ENCODE results near the gene RBM14.
"Not testable (repeated sequence)": the region's sequence is repeated elsewhere in the genome, so short reads cannot be mapped to it uniquely, and the experiment has no call there.

Gene RBM14

GRCh38 chr11:66616379-66617154 lies at the start of gene RBM14:
Gene RBM14, plus strand, starts transcription at chr11:66616630. Its CDS starts 91 bp downstream, at chr11:66616721.
- peak; percentile 97 to 98 (median 97) for DNase-seq (ENCODE audit: low read depth in 3 of 3)

- DNase-seq (ENCODE audit: low read depth in 3 of 3): no peak
Measured at GRCh38 chr11:66567787-66568123, 48.7 kb upstream of the RBM14 start.

- DNase-seq (ENCODE audit: low read depth in 3 of 3): peak; percentile 31 to 73 (median 51)
Measured at GRCh38 chr11:66568124-66568916, 48.1 kb upstream of the RBM14 start, which contains the start of gene CTSF. Gene CTSF, minus strand, starts transcription at chr11:66568606. Its CDS starts 120 bp downstream, at chr11:66568486.

GRCh38 chr11:66569076-66569475 lies 47.4 kb upstream of the RBM14 start:
- no peak for DNase-seq (ENCODE audit: low read depth in 3 of 3)

GRCh38 chr11:66570079-66570849 lies 46.2 kb upstream of the RBM14 start:
- DNase-seq (ENCODE audit: low read depth in 3 of 3): no peak

GRCh38 chr11:66570850-66571180 lies 45.6 kb upstream of the RBM14 start:
- no peak for DNase-seq (ENCODE audit: low read depth in 3 of 3)

- DNase-seq (ENCODE audit: low read depth in 3 of 3): peak; percentile 73 to 85 (median 74)
Measured at GRCh38 chr11:66579017-66579606, 37.3 kb upstream of the RBM14 start.

GRCh38 chr11:66580803-66581202 lies 35.6 kb upstream of the RBM14 start:
- DNase-seq (ENCODE audit: low read depth in 3 of 3): no peak

- no peak for DNase-seq (ENCODE audit: low read depth in 3 of 3)
Measured at GRCh38 chr11:66581261-66581660, 35.2 kb upstream of the RBM14 start.

- not testable (repeated sequence) for DNase-seq (ENCODE audit: low read depth in 3 of 3)
Measured at GRCh38 chr11:66582565-66583147, 33.8 kb upstream of the RBM14 start.

GRCh38 chr11:66585447-66585846 lies 31.0 kb upstream of the RBM14 start:
- not testable (repeated sequence) for DNase-seq (ENCODE audit: low read depth in 3 of 3)

GRCh38 chr11:66586136-66586535 lies 30.3 kb upstream of the RBM14 start:
- DNase-seq (ENCODE audit: low read depth in 3 of 3): no peak

- not testable (repeated sequence) for DNase-seq (ENCODE audit: low read depth in 3 of 3)
Measured at GRCh38 chr11:66589315-66589714, 27.1 kb upstream of the RBM14 start.

GRCh38 chr11:66589996-66590675 lies 26.3 kb upstream of the RBM14 start:
- no peak for DNase-seq (ENCODE audit: low read depth in 3 of 3)

- DNase-seq (ENCODE audit: low read depth in 3 of 3): no peak
Measured at GRCh38 chr11:66591175-66591574, 25.3 kb upstream of the RBM14 start.

GRCh38 chr11:66592457-66593302 lies 23.8 kb upstream of the RBM14 start, which contains the start of the genes CCDC87 and CCS:
Gene CCDC87, minus strand, starts transcription at chr11:66593063. Its CDS starts 48 bp downstream, at chr11:66593015.
Gene CCS, plus strand, starts transcription at chr11:66593185. Its CDS starts 77 bp downstream, at chr11:66593262.
- peak; percentile 97 to 99 (median 98) for DNase-seq (ENCODE audit: low read depth in 3 of 3)

GRCh38 chr11:66593303-66593635 lies 23.2 kb upstream of the RBM14 start:
- no peak for DNase-seq (ENCODE audit: low read depth in 3 of 3)

- DNase-seq (ENCODE audit: low read depth in 3 of 3): no peak
Measured at GRCh38 chr11:66593650-66594049, 22.8 kb upstream of the RBM14 start.

GRCh38 chr11:66595245-66595904 lies 21.1 kb upstream of the RBM14 start:
- DNase-seq (ENCODE audit: low read depth in 3 of 3): no peak
